HepG2 (cell line): ENCODE results near the gene OPN3. TPM values are rescaled to one million over a fixed set of nuclear protein-coding genes. Genes with fewer than 3 reads are reported as not detected.

Source experiments
- ATAC-seq: fragments of 200-7000 bp; cut with Tn5 transposase; 3 replicates; pipeline ENCODE4 v1.9.1; 2020; ENCODE audit warnings: mild to moderate bottlenecking, moderate library complexity
- BruUV-seq: library from RNA; stranded (reverse); fragments of 400-500 nt; replicated peaks from 2 replicates; lab custom pipeline; 2021; lab: Mats Ljungman, UMichigan
- CTCF ChIA-PET: fragments of 300-600 bp; formaldehyde crosslinking; extraction: SDS; loops from one replicate; lab custom pipeline; 2021; ENCODE audit warnings: low total read pairs, inconsistent platforms, low intra/inter-chr PET ratio; lab: Yijun Ruan, JAX
- POLR2A ChIA-PET: fragments of 350-600 bp; sonication (Branson Sonifier 250); formaldehyde crosslinking; loops from one replicate; lab custom pipeline; 2020; ENCODE audit warnings: antibody characterized with exemption, inconsistent platforms; lab: Yijun Ruan, JAX
- DNase-seq: peaks from one replicate; pipeline ENCODE4 v3.0.0-alpha.2; 2015; ENCODE audit warnings: low spot score
- FAIRE-seq: peaks from 3 replicates; lab custom pipeline; 2011; peaks lifted over from hg19 to GRCh38; lab: Jason Lieb, UNC
- H2AFZ ChIP-seq: one replicate; pipeline ENCODE4 v1.6.1; 2011; ENCODE audit warnings: low read length, inconsistent platforms
- H3K27ac ChIP-seq: fragments of 300-600 bp; 3 replicates; pipeline ENCODE4 v1.8.0; 2011; ENCODE audit warnings: mixed run types, mild to moderate bottlenecking, mixed read lengths, low read length, inconsistent platforms; ENCODE audit not compliant: insufficient read depth; ENCODE audit errors: extremely low read length
- H3K27me3 ChIP-seq, 2 experiments: fragments of 200-600 bp in 1 of 2; 2 replicates in 1 of 2; 3 replicates in 1 of 2; pipeline versions ENCODE4 v1.6.0 to v1.8.0; 2011; ENCODE audit warnings: low read length in 2 of 2, mild to moderate bottlenecking in 2 of 2, moderate library complexity in 2 of 2, inconsistent platforms in 1 of 2; ENCODE audit not compliant: insufficient read depth in 2 of 2, control insufficient read depth in 1 of 2
- H3K36me3 ChIP-seq, 2 experiments: fragments of 200-600 bp in 1 of 2; replicated peaks in 1 of 2; 2 replicates in 1 of 2; 3 replicates in 1 of 2; pipeline versions ENCODE4 v1.5.1 to v1.8.0; 2011; ENCODE audit warnings: low read length in 2 of 2, inconsistent platforms in 1 of 2; ENCODE audit not compliant: insufficient read depth in 2 of 2, control insufficient read depth in 1 of 2
- H3K4me1 ChIP-seq: 2 replicates; pipeline ENCODE4 v1.5.1; 2012; ENCODE audit warnings: low read length, inconsistent platforms; ENCODE audit not compliant: insufficient read depth
- H3K4me2 ChIP-seq: 2 replicates; pipeline ENCODE4 v1.6.0; 2011; ENCODE audit warnings: low read depth, low read length, inconsistent platforms
- H3K4me3 ChIP-seq, 3 experiments: fragments of 200-600 bp in 1 of 3; sonication (generic), shearing (Covaris generic) in 1 of 3; replicated peaks in 1 of 3; 2 replicates each; pipeline ENCODE4 v1.5.1; 2011 to 2016; ENCODE audit warnings: low read length in 3 of 3, inconsistent platforms in 2 of 3, low read depth in 2 of 3, mild to moderate bottlenecking in 2 of 3, control low read depth in 1 of 3, mixed read lengths in 1 of 3; ENCODE audit not compliant: insufficient read depth in 1 of 3
- H3K79me2 ChIP-seq: one replicate; pipeline ENCODE4 v1.6.1; 2011; ENCODE audit warnings: low read length, inconsistent platforms; ENCODE audit not compliant: insufficient read depth
- H3K9ac ChIP-seq: 2 replicates; pipeline ENCODE4 v1.6.0; 2011; ENCODE audit warnings: mild to moderate bottlenecking, low read depth, low read length, inconsistent platforms; ENCODE audit not compliant: insufficient read depth
- H3K9me3 ChIP-seq: 2 replicates; pipeline ENCODE4 v1.5.1; 2012; ENCODE audit warnings: mild to moderate bottlenecking, low read length
- H4K20me1 ChIP-seq: 2 replicates; pipeline ENCODE4 v1.6.0; 2011; ENCODE audit warnings: inconsistent platforms, mild to moderate bottlenecking, low read length, moderate library complexity; ENCODE audit not compliant: insufficient read depth
- ELF4 ChIP-seq: sonication (generic); formaldehyde crosslinking; IDR thresholded peaks from 2 replicates; pipeline ENCODE4 v1.5.0; 2020; ENCODE audit warnings: missing genetic modification reagents, mild to moderate bottlenecking, moderate library complexity, borderline replicate concordance
- ERF ChIP-seq: IDR thresholded peaks from 2 replicates; pipeline ENCODE4 v1.6.1; 2018; ENCODE audit warnings: missing biosample characterization, missing genetic modification reagents
- GMEB1 ChIP-seq: sonication (generic); formaldehyde crosslinking; IDR thresholded peaks from 2 replicates; pipeline ENCODE4 v1.5.1; 2020; ENCODE audit warnings: missing genetic modification reagents, mild to moderate bottlenecking, borderline replicate concordance
- HES4 ChIP-seq: sonication (generic); formaldehyde crosslinking; IDR thresholded peaks from 2 replicates; pipeline ENCODE4 v1.9.0; 2021; ENCODE audit warnings: mild to moderate bottlenecking, missing genetic modification reagents, borderline replicate concordance
- NFRKB ChIP-seq: fragments of 450-650 bp; IDR thresholded peaks from 2 replicates; pipeline ENCODE4 v1.6.1; 2017
- PAWR ChIP-seq: sonication (generic); formaldehyde crosslinking; IDR thresholded peaks from 2 replicates; pipeline ENCODE4 v1.4.0; 2020; ENCODE audit warnings: missing genetic modification reagents, mild to moderate bottlenecking, borderline replicate concordance
- THAP8 ChIP-seq: sonication (generic); formaldehyde crosslinking; IDR thresholded peaks from 2 replicates; pipeline ENCODE4 v1.5.1; 2020; ENCODE audit warnings: missing genetic modification reagents, mild to moderate bottlenecking, borderline replicate concordance
- ZNF326 ChIP-seq: sonication (generic); formaldehyde crosslinking; IDR thresholded peaks from 2 replicates; pipeline ENCODE4 v1.4.0; 2020; ENCODE audit warnings: missing genetic modification reagents, borderline replicate concordance
- ZNF367 ChIP-seq: sonication (generic); formaldehyde crosslinking; IDR thresholded peaks from 2 replicates; pipeline ENCODE4 v1.4.0; 2020; ENCODE audit warnings: missing genetic modification reagents, borderline replicate concordance
- ZNF513 ChIP-seq: sonication (generic); formaldehyde crosslinking; conservative IDR thresholded peaks from 2 replicates; pipeline ENCODE4 v1.5.0; 2020; ENCODE audit warnings: missing genetic modification reagents
- ZNF530 ChIP-seq: sonication (generic); formaldehyde crosslinking; IDR thresholded peaks from 2 replicates; pipeline ENCODE4 v1.5.0; 2020; ENCODE audit warnings: low read depth, mild to moderate bottlenecking, missing genetic modification reagents
- ZNF609 ChIP-seq: sonication (generic); formaldehyde crosslinking; IDR thresholded peaks from 2 replicates; pipeline ENCODE4 v1.4.0; 2020; ENCODE audit warnings: mild to moderate bottlenecking, missing genetic modification reagents, borderline replicate concordance
- WGBS: methylation state at CpG from one replicate; pipeline ENCODE4 v1.1.6; 2017; ENCODE audit warnings: low lambda C conversion rate; 5-methylcytosine and 5-hydroxymethylcytosine counted together
- in situ Hi-C: cut with HindIII; loops from 2 replicates; pipeline ENCODE4 v1.10.0; 2017; ENCODE audit warnings: low pct_unique_long_range_greater_than_20kb; ENCODE audit not compliant: extremely low pct_ligation_motif_present
- intact Hi-C: fragments of 100-400 bp; cut with micrococcal nuclease; formaldehyde crosslinking; loops from one replicate; pipeline ENCODE4 v1.10.0; 2022; ENCODE audit not compliant: unreplicated experiment
- polyA plus RNA-seq, 8 experiments: library from polyadenylated mRNA; depleted of rRNA in 3 of 8; stranded (reverse) in 7 of 8; unstranded in 1 of 8; fragments of >200 nt; fragmentation: Illumina TruSeq in 4 of 8; extraction: Trizol in 4 of 8; gene quantifications; 2 replicates each; pipeline versions ENCODE4 v1.2.1 to v1.2.3, GENCODE V29; 2011 to 2016; ENCODE audit warnings: low read depth in 4 of 8, missing spikeins in 1 of 8, mixed read lengths in 1 of 8; ENCODE audit not compliant: insufficient read depth in 1 of 8
- total RNA-seq, 5 experiments: library from RNA; depleted of rRNA; stranded (reverse); fragments of >200 nt; fragmentation: Illumina TruSeq; extraction: Trizol; gene quantifications; 2 replicates each; pipeline ENCODE4 v1.2.3, GENCODE V29; 2016; ENCODE audit warnings: low read depth in 1 of 5

The OPN3 gene
- total and polyA plus RNA-seq, 2 of the 13 experiments (the other 11 are each of a cell fraction or from before 2014, with no cell fraction given) = 17.4 to 23.0 TPM

- TF ChIP-seq NFRKB (no peak), PAWR (CRISPR knock-in tag) (no peak), ZNF326 (no peak), ZNF530 (CRISPR knock-in tag) (no peak), GMEB1 (CRISPR knock-in tag) (no peak), ZNF513 (no peak), ERF (CRISPR knock-in tag) (no peak), ZNF367 (CRISPR knock-in tag) (no peak)
Observed at GRCh38 chr1:241557551-241558193, 82.5 kb downstream of the OPN3 start (continued).

GRCh38 chr1:241557031-241557430 lies 83.1 kb downstream of the OPN3 start:
- intact Hi-C loops = no loop called here
- POLR2A ChIA-PET = no interaction called here
- TF ChIP-seq THAP8 (CRISPR knock-in tag) = no peak
- no peak for TF ChIP-seq ZNF609
- no peak for TF ChIP-seq ELF4
- TF ChIP-seq HES4 (CRISPR knock-in tag) = no peak

More at GRCh38 chr1:241557031-241557430, 83.1 kb downstream of the OPN3 start:
- Histone ChIP-seq H3K9ac (no peak overlapping the region), H3K9me3 (no peaks in the 10 kb centered on the region), H3K4me1 (peaks cover 15% of the 10 kb centered on the region; the same call in 1 of the 2 replicates), H3K4me2 (no peak overlapping the region), H3K27me3 (no peaks in the 10 kb centered on the region), H3K36me3 (no peaks in the 10 kb centered on the region), H4K20me1 (no peaks in the 10 kb centered on the region), H2AFZ (no peak overlapping the region), H3K79me2 (no peaks in the 10 kb centered on the region), H3K27ac (no peak overlapping the region), H3K4me3 (no peak overlapping the region)
- ATAC-seq = no peak
- no peak for FAIRE-seq
- 50% methylated on average over 5 of the region's 5 CpGs for WGBS
- in situ Hi-C loops = no loop called here
- no peak for DNase-seq
- CTCF ChIA-PET = no interaction called here
- BruUV-seq = no TSS peak
